ENCODE results near the gene LRP1B. TPM values are rescaled to one million over a fixed set of nuclear protein-coding genes. Genes with fewer than 3 reads are reported as not detected.

LRP1B gene
- polyA plus RNA-seq, 1 of the 3 experiments (the other 2 are of a cell fraction): 0.28 TPM

DNA sequence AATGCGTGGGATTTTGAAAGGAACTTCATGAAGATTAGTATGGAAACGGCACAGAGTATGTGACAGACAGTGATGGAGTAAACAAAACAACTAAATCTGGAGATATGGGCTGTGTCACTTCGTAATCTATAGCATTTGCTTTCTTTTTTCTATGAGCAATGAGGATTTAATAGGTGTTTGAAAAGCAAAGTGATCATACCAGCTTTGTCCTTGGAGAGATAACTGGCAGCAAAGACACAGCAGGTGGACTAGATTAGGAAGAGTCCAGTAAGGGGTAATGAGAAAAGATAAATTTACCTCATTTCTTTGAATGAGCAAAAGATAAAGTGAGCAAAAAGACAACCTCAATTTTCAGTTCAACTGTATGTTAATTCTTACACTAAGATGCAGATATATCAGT, 199.0 kb downstream of the LRP1B start:
- Histone ChIP-seq H3K27ac (ENCODE audit: low read depth in 2 of 2, low read length in 1 of 2) (peak overlapping the region in 1 of 2 experiments; percentile 47; a peak in 1 of 4 replicates), H3K9me2 (no peaks in the 10 kb centered on the region), H3K4me3 (ENCODE audit: low read depth in 2 of 2, low read length in 1 of 2) (no peak overlapping the region), H3K9me3 (no peaks in the 10 kb centered on the region), H3K36me3 (replicated peaks in 1 of 2; ENCODE audit: control insufficient read depth in 1 of 2, insufficient read depth in 2 of 2, low read length in 1 of 2) (no peaks in the 10 kb centered on the region), H3K4me1 (ENCODE audit: control insufficient read depth in 1 of 2, insufficient read depth in 2 of 2, low read depth in 1 of 2, low read length in 1 of 2) (peaks cover 0 to 16% of the 10 kb centered on the region in 2 experiments; a peak in 2 of 4 replicates), H3K4me2 (no peak overlapping the region), H4K20me1 (ENCODE audit: insufficient read depth) (no peaks in the 10 kb centered on the region), H3K27me3 (ENCODE audit: insufficient read depth) (no peaks in the 10 kb centered on the region), H2AFZ (ENCODE audit: low read depth) (no peak overlapping the region), H3K79me2 (ENCODE audit: insufficient read depth) (no peaks in the 10 kb centered on the region), H3K9ac (no peak overlapping the region), H3F3A (replicated peaks; ENCODE audit: insufficient read depth) (no peaks in the 10 kb centered on the region)
- ChIA-PET POLR2A (no interaction called here), CTCF (no interaction called here)
- DNase-seq: no peak
- no peak for TF ChIP-seq FOXJ3 (CRISPR knock-in tag; IDR thresholded peaks at IDR 0.05)
- no peak for TF ChIP-seq NFIC (IDR thresholded peaks at IDR 0.05; ENCODE audit: borderline replicate concordance)
- no peak for TF ChIP-seq FOSL2 (IDR thresholded peaks at IDR 0.05; ENCODE audit: borderline replicate concordance, low read depth)
- no peak for TF ChIP-seq JUND (IDR thresholded peaks at IDR 0.05)
- TF ChIP-seq IRF3 (IDR thresholded peaks at IDR 0.05; ENCODE audit: low read depth, low read length): no peak
- no peak for TF ChIP-seq TEAD4 (IDR thresholded peaks at IDR 0.05; ENCODE audit: borderline replicate concordance, insufficient read depth)
- no peak for TF ChIP-seq MEF2A (IDR thresholded peaks at IDR 0.05; ENCODE audit: borderline replicate concordance, low read depth)
- no peak for TF ChIP-seq TCF12 (IDR thresholded peaks at IDR 0.05)
- no peak for TF ChIP-seq ELF1 (IDR thresholded peaks at IDR 0.05)
- TF ChIP-seq POLR2AphosphoS5 (IDR thresholded peaks at IDR 0.05; ENCODE audit: low read depth, low read length): no peak
- TF ChIP-seq SIN3A (IDR thresholded peaks at IDR 0.05; ENCODE audit: borderline replicate concordance, low read depth, low read length): no peak
- TF ChIP-seq PBX3 (IDR thresholded peaks at IDR 0.05): no peak
- TF ChIP-seq EP300 (IDR thresholded peaks at IDR 0.05; ENCODE audit: borderline replicate concordance in 1 of 2, low read depth in 1 of 2, low read length in 1 of 2): no peak
- TF ChIP-seq EZH2phosphoT487 (IDR thresholded peaks at IDR 0.05; ENCODE audit: borderline replicate concordance, low read depth): no peak
- TF ChIP-seq, protein P1, sequence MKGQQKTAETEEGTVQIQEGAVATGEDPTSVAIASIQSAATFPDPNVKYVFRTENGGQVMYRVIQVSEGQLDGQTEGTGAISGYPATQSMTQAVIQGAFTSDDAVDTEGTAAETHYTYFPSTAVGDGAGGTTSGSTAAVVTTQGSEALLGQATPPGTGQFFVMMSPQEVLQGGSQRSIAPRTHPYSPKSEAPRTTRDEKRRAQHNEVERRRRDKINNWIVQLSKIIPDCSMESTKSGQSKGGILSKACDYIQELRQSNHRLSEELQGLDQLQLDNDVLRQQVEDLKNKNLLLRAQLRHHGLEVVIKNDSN (IDR thresholded peaks at IDR 0.05; ENCODE audit: borderline replicate concordance, low read depth): no peak
- WGBS (ENCODE audit: low lambda C conversion rate): 76% methylated on average over 3 of the region's 3 CpGs

DNA sequence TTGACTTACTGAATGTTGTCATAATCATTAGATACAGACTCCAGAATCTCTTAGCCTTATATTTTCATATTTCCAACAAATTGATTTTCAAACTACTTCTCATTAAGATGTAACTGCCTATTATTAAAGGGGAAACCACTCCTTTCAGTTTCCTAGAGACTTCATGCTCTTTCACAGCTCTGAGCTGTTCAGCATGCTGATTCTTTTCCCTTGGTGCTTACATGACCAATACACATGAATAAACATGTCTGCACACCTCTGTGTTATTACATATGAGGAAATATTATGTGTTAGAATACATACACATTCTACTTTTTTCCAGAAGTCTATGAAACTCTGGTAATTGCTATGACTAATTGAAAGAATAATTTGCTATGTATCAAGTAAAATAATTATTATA, 200.0 kb downstream of the LRP1B start:
- no peaks in the 10 kb centered on the region for H3K36me3 ChIP-seq (replicated peaks in 1 of 2; ENCODE audit: control insufficient read depth in 1 of 2, insufficient read depth in 2 of 2, low read length in 1 of 2)
- DNase-seq: no peak
- H3K9me3 ChIP-seq: no peaks in the 10 kb centered on the region
- H3K4me1 ChIP-seq (ENCODE audit: control insufficient read depth in 1 of 2, insufficient read depth in 2 of 2, low read depth in 1 of 2, low read length in 1 of 2): peaks cover 0 to 21% of the 10 kb centered on the region in 2 experiments; a peak in 2 of 4 replicates
- H3K79me2 ChIP-seq (ENCODE audit: insufficient read depth): no peaks in the 10 kb centered on the region
- no peak overlapping the region for H2AFZ ChIP-seq (ENCODE audit: low read depth)
- no peaks in the 10 kb centered on the region for H3K9me2 ChIP-seq
- POLR2A ChIA-PET: no interaction called here
- CTCF ChIA-PET: interaction anchor here (0.8 kb wide), 1 partner anchor 209 kb away, joined by 4 read pairs; no protein-coding TSS in a partner anchor
- no peaks in the 10 kb centered on the region for H3K27me3 ChIP-seq (ENCODE audit: insufficient read depth)
- H3K27ac ChIP-seq (ENCODE audit: low read depth in 2 of 2, low read length in 1 of 2): peak overlapping the region in 1 of 2 experiments; percentile 84; a peak in 2 of 4 replicates
- no peak overlapping the region for H3K4me3 ChIP-seq (ENCODE audit: low read depth in 2 of 2, low read length in 1 of 2)
- H3F3A ChIP-seq (replicated peaks; ENCODE audit: insufficient read depth): no peaks in the 10 kb centered on the region
- no peaks in the 10 kb centered on the region for H4K20me1 ChIP-seq (ENCODE audit: insufficient read depth)
- no peak overlapping the region for H3K4me2 ChIP-seq
- H3K9ac ChIP-seq: no peak overlapping the region
- TF ChIP-seq MXI1 (IDR thresholded peaks at IDR 0.05; ENCODE audit: low read depth, low read length) (no peak), ELF1 (IDR thresholded peaks at IDR 0.05) (no peak), YY1 (IDR thresholded peaks at IDR 0.05; ENCODE audit: low read depth) (no peak), RCOR1 (IDR thresholded peaks at IDR 0.05; ENCODE audit: low read length) (no peak), NRF1 (IDR thresholded peaks at IDR 0.05; ENCODE audit: low read depth, low read length) (no peak), FOXJ3 (CRISPR knock-in tag; IDR thresholded peaks at IDR 0.05) (no peak), TAF1 (IDR thresholded peaks at IDR 0.05; ENCODE audit: borderline replicate concordance, low read depth, low read length) (no peak), JUND (IDR thresholded peaks at IDR 0.05) (no peak), POLR2AphosphoS5 (IDR thresholded peaks at IDR 0.05; ENCODE audit: low read depth, low read length) (no peak), EZH2phosphoT487 (IDR thresholded peaks at IDR 0.05; ENCODE audit: borderline replicate concordance, low read depth) (no peak), NFIC (IDR thresholded peaks at IDR 0.05; ENCODE audit: borderline replicate concordance) (no peak), ZBTB33 (IDR thresholded peaks at IDR 0.05; ENCODE audit: borderline replicate concordance, low read depth) (no peak), FOSL2 (IDR thresholded peaks at IDR 0.05; ENCODE audit: borderline replicate concordance, low read depth) (no peak), EP300 (IDR thresholded peaks at IDR 0.05; ENCODE audit: borderline replicate concordance in 1 of 2, low read depth in 1 of 2, low read length in 1 of 2) (no peak)
- TF ChIP-seq, protein P2, sequence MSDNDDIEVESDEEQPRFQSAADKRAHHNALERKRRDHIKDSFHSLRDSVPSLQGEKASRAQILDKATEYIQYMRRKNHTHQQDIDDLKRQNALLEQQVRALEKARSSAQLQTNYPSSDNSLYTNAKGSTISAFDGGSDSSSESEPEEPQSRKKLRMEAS (IDR thresholded peaks at IDR 0.05; ENCODE audit: low read depth): no peak
- TF ChIP-seq, protein P1 (IDR thresholded peaks at IDR 0.05; ENCODE audit: borderline replicate concordance, low read depth): no peak
